ENCODE results near the gene ACOXL.

The ACOXL gene

DNA sequence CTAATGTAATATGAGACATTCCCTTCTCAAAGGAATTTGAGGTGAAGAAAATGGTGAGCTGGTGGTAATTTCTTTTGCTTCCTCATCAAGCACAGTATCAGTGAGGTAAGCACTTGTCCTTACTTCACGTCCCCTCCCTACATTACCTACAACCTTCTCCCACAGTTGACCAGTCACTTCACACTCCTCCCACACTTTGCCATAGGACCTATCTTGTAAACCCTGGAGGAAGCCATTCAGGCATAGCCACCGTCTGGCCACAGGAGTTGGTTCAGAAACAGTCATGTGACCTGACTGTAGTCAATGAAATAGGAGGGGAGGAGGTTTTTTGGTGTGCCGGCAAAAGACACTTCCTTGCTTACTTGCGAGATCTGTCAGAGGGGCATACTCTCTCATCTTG lies 12.1 kb downstream of the ACOXL start:
- Histone ChIP-seq H3K36me3 (ENCODE audit: control insufficient read depth in 1 of 2, insufficient read depth in 2 of 2, low read length in 2 of 2) (no peaks in the 10 kb centered on the region), H3K9me3 (ENCODE audit: insufficient read depth, low read depth, low read length) (peaks cover 4% of the 10 kb centered on the region), H2BK120ac (ENCODE audit: insufficient read depth, low read length, poor library complexity) (no peak overlapping the region), H3K27me3 (ENCODE audit: insufficient read depth, low read length) (no peaks in the 10 kb centered on the region), H2AK5ac (ENCODE audit: low read length) (no peak overlapping the region), H3K79me1 (ENCODE audit: low read length) (no peaks in the 10 kb centered on the region), H3K9ac (ENCODE audit: low read length) (no peak overlapping the region), H4K8ac (ENCODE audit: low read depth, low read length) (no peak overlapping the region), H3K18ac (ENCODE audit: low read length) (no peak overlapping the region), H2BK12ac (ENCODE audit: low read length) (no peak overlapping the region), H2AFZ (ENCODE audit: insufficient read depth, low read length, poor library complexity) (no peak overlapping the region), H3K4me3 (ENCODE audit: low read depth, low read length) (no peak overlapping the region), H2BK5ac (ENCODE audit: low read depth, low read length, poor library complexity) (no peak overlapping the region), H3K27ac (ENCODE audit: low read depth, low read length) (no peak overlapping the region), H3K14ac (ENCODE audit: low read length) (no peak overlapping the region), H3K23ac (ENCODE audit: low read length) (no peak overlapping the region), H3K4me2 (ENCODE audit: low read length) (no peak overlapping the region), H3K4me1 (ENCODE audit: control insufficient read depth in 1 of 2, insufficient read depth in 2 of 2, low read length in 2 of 2) (peaks cover 12 to 13% of the 10 kb centered on the region in 2 experiments), H4K91ac (ENCODE audit: low read depth, low read length) (no peak overlapping the region), H4K12ac (ENCODE audit: low read depth, low read length) (no peak overlapping the region), H3K4ac (ENCODE audit: low read depth, low read length) (no peak overlapping the region), H3K79me2 (ENCODE audit: control insufficient read depth, insufficient read depth, low read length, poor library complexity) (no peaks in the 10 kb centered on the region)
- no peak for DNase-seq
- whole genome bisulfite sequencing (ENCODE audit: extremely low coverage, insufficient coverage, insufficient read length), result no CpG with 5 or more reads among the region's 4 CpGs

GRCh38 chr2:110745048-110745447 lies 12.7 kb downstream of the ACOXL start:
- Histone ChIP-seq H3K9me3 (ENCODE audit: insufficient read depth, low read depth, low read length) (peaks cover 4% of the 10 kb centered on the region), H3K4me3 (ENCODE audit: low read depth, low read length) (no peak overlapping the region), H4K12ac (ENCODE audit: low read depth, low read length) (no peak overlapping the region), H3K27ac (ENCODE audit: low read depth, low read length) (no peak overlapping the region), H3K4me2 (ENCODE audit: low read length) (no peak overlapping the region), H3K4me1 (ENCODE audit: control insufficient read depth in 1 of 2, insufficient read depth in 2 of 2, low read length in 2 of 2) (peaks cover 12 to 13% of the 10 kb centered on the region in 2 experiments), H2AK5ac (ENCODE audit: low read length) (no peak overlapping the region), H3K79me2 (ENCODE audit: control insufficient read depth, insufficient read depth, low read length, poor library complexity) (no peaks in the 10 kb centered on the region), H2BK120ac (ENCODE audit: insufficient read depth, low read length, poor library complexity) (no peak overlapping the region), H3K36me3 (ENCODE audit: control insufficient read depth in 1 of 2, insufficient read depth in 2 of 2, low read length in 2 of 2) (no peaks in the 10 kb centered on the region), H2BK12ac (ENCODE audit: low read length) (no peak overlapping the region), H3K18ac (ENCODE audit: low read length) (no peak overlapping the region), H3K79me1 (ENCODE audit: low read length) (no peaks in the 10 kb centered on the region), H4K8ac (ENCODE audit: low read depth, low read length) (no peak overlapping the region), H3K14ac (ENCODE audit: low read length) (no peak overlapping the region), H3K27me3 (ENCODE audit: insufficient read depth, low read length) (no peaks in the 10 kb centered on the region), H3K23ac (ENCODE audit: low read length) (no peak overlapping the region), H2BK5ac (ENCODE audit: low read depth, low read length, poor library complexity) (no peak overlapping the region), H4K91ac (ENCODE audit: low read depth, low read length) (no peak overlapping the region), H3K4ac (ENCODE audit: low read depth, low read length) (no peak overlapping the region), H3K9ac (ENCODE audit: low read length) (no peak overlapping the region), H2AFZ (ENCODE audit: insufficient read depth, low read length, poor library complexity) (no peak overlapping the region)
- no peak for DNase-seq
- WGBS (ENCODE audit: extremely low coverage, insufficient coverage, insufficient read length), result no CpG with 5 or more reads among the region's 2 CpGs

DNA sequence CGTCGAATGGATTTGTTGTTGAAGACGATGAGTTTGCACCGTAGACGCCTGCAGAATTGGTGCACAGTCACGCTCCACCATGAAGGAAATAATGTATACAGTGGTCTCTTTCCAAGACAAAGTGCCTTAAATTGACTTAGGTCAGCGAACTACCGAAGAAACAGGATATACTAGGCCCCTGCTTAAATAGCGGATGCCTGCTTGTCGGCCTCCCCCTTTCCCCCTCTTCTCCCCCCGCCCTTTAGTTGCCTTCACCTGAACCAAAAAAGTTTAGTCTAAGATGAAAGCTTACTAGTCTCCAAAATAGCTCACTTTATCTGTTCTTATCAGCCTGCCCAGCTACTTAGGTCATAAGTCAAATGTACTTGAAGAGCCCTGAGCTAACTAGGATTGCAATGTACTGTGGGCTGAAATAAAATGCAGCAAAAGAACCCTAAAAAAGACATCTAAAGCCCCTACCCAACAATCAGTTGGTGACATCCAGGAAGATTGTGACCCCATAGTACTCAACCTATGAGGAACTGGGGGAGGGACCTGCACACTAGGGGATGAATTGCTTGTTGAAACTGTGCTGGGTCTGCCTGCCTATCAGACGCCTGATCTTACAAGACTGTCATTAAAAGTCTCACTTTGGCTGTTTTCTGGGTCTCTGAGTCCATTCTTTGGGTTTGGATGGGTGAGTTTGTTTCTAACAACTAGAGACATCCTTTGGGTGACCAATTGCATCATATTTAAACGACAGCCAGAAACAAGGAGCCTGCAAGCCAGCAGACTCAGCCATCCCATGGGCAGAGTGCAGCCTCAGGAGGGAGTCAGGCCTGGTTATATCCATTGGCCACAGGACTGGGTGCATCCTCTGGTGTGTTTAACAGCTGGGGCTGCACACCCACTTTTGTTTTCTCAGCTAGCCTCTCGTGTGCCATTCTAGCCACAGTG lies 14.5 kb downstream of the ACOXL start:
- WGBS (ENCODE audit: extremely low coverage, insufficient coverage, insufficient read length), result no CpG with 5 or more reads among the region's 14 CpGs
- Histone ChIP-seq H2AFZ (ENCODE audit: insufficient read depth, low read length, poor library complexity) (no peak overlapping the region), H3K4me2 (ENCODE audit: low read length) (no peak overlapping the region), H4K12ac (ENCODE audit: low read depth, low read length) (no peak overlapping the region), H3K23ac (ENCODE audit: low read length) (no peak overlapping the region), H3K36me3 (ENCODE audit: control insufficient read depth in 1 of 2, insufficient read depth in 2 of 2, low read length in 2 of 2) (no peaks in the 10 kb centered on the region), H3K4me3 (ENCODE audit: low read depth, low read length) (no peak overlapping the region), H3K4ac (ENCODE audit: low read depth, low read length) (no peak overlapping the region), H3K18ac (ENCODE audit: low read length) (no peak overlapping the region), H3K9me3 (ENCODE audit: insufficient read depth, low read depth, low read length) (peaks cover 4% of the 10 kb centered on the region), H2AK5ac (ENCODE audit: low read length) (no peak overlapping the region), H3K79me2 (ENCODE audit: control insufficient read depth, insufficient read depth, low read length, poor library complexity) (no peaks in the 10 kb centered on the region), H2BK5ac (ENCODE audit: low read depth, low read length, poor library complexity) (no peak overlapping the region), H3K27me3 (ENCODE audit: insufficient read depth, low read length) (no peaks in the 10 kb centered on the region), H3K79me1 (ENCODE audit: low read length) (no peaks in the 10 kb centered on the region), H3K14ac (ENCODE audit: low read length) (no peak overlapping the region), H2BK12ac (ENCODE audit: low read length) (no peak overlapping the region), H4K91ac (ENCODE audit: low read depth, low read length) (no peak overlapping the region), H2BK120ac (ENCODE audit: insufficient read depth, low read length, poor library complexity) (no peak overlapping the region), H3K27ac (ENCODE audit: low read depth, low read length) (no peak overlapping the region), H4K8ac (ENCODE audit: low read depth, low read length) (no peak overlapping the region), H3K4me1 (ENCODE audit: control insufficient read depth in 1 of 2, insufficient read depth in 2 of 2, low read length in 2 of 2) (peaks cover 5 to 6% of the 10 kb centered on the region in 2 experiments), H3K9ac (ENCODE audit: low read length) (no peak overlapping the region)
- DNase-seq, result peak in 1 of 2 donors; percentile 24

- Histone ChIP-seq H3K79me1 (ENCODE audit: low read length) (no peaks in the 10 kb centered on the region), H2AFZ (ENCODE audit: insufficient read depth, low read length, poor library complexity) (no peak overlapping the region), H3K4ac (ENCODE audit: low read depth, low read length) (no peak overlapping the region), H2BK5ac (ENCODE audit: low read depth, low read length, poor library complexity) (no peak overlapping the region), H2BK120ac (ENCODE audit: insufficient read depth, low read length, poor library complexity) (no peak overlapping the region), H3K4me3 (ENCODE audit: low read depth, low read length) (no peak overlapping the region), H3K36me3 (ENCODE audit: control insufficient read depth in 1 of 2, insufficient read depth in 2 of 2, low read length in 2 of 2) (no peaks in the 10 kb centered on the region), H4K91ac (ENCODE audit: low read depth, low read length) (no peak overlapping the region), H2AK5ac (ENCODE audit: low read length) (no peak overlapping the region), H4K12ac (ENCODE audit: low read depth, low read length) (no peak overlapping the region), H3K4me1 (ENCODE audit: control insufficient read depth in 1 of 2, insufficient read depth in 2 of 2, low read length in 2 of 2) (peaks cover 4% of the 10 kb centered on the region in 2 experiments), H3K9ac (ENCODE audit: low read length) (no peak overlapping the region), H2BK12ac (ENCODE audit: low read length) (no peak overlapping the region), H3K79me2 (ENCODE audit: control insufficient read depth, insufficient read depth, low read length, poor library complexity) (no peaks in the 10 kb centered on the region), H3K4me2 (ENCODE audit: low read length) (no peak overlapping the region), H3K18ac (ENCODE audit: low read length) (no peak overlapping the region), H3K23ac (ENCODE audit: low read length) (no peak overlapping the region), H4K8ac (ENCODE audit: low read depth, low read length) (no peak overlapping the region), H3K27ac (ENCODE audit: low read depth, low read length) (no peak overlapping the region), H3K9me3 (ENCODE audit: insufficient read depth, low read depth, low read length) (peaks cover 4% of the 10 kb centered on the region), H3K14ac (ENCODE audit: low read length) (no peak overlapping the region), H3K27me3 (ENCODE audit: insufficient read depth, low read length) (no peaks in the 10 kb centered on the region)
- WGBS (ENCODE audit: extremely low coverage, insufficient coverage, insufficient read length), result no CpG with 5 or more reads among the region's 8 CpGs
- no peak for DNase-seq
Measured at GRCh38 chr2:110747522-110748488, 15.4 kb downstream of the ACOXL start.
